Hepatocyte (in vitro differentiated cells): ENCODE data around the gene MACO1. TPM values are rescaled to one million over a fixed set of nuclear protein-coding genes. Genes with fewer than 3 reads are reported as not detected.

Experiments
- DNase-seq: peaks from one replicate; pipeline ENCODE4 v3.0.0-alpha.2; 2016; ENCODE audit warnings: low spot score
- H2AFZ ChIP-seq: fragments of 200-600 bp; sonication (generic); 2 replicates; pipeline ENCODE4 v1.6.0; 2016; ENCODE audit warnings: antibody characterized with exemption, mild to moderate bottlenecking
- H3K27ac ChIP-seq: fragments of 200-600 bp; sonication (generic); 2 replicates; pipeline ENCODE4 v1.5.1; 2016; ENCODE audit warnings: mild to moderate bottlenecking
- H3K27me3 ChIP-seq: fragments of 200-600 bp; sonication (generic); 2 replicates; pipeline ENCODE4 v1.6.1; 2016
- H3K36me3 ChIP-seq: fragments of 200-600 bp; sonication (generic); replicated peaks from 2 replicates; pipeline ENCODE4 v1.5.1; 2016; ENCODE audit warnings: low read depth; ENCODE audit not compliant: insufficient read depth
- H3K4me1 ChIP-seq: fragments of 200-600 bp; sonication (generic); 2 replicates; pipeline ENCODE4 v1.5.1; 2016; ENCODE audit warnings: mild to moderate bottlenecking, moderate library complexity; ENCODE audit not compliant: insufficient read depth
- H3K4me2 ChIP-seq: fragments of 200-600 bp; sonication (generic); 2 replicates; pipeline ENCODE4 v1.6.0; 2016
- H3K4me3 ChIP-seq: fragments of 200-600 bp; sonication (generic); 2 replicates; pipeline ENCODE4 v1.5.1; 2016; ENCODE audit warnings: mild to moderate bottlenecking
- H3K79me2 ChIP-seq: fragments of 200-600 bp; sonication (generic); 2 replicates; pipeline ENCODE4 v1.6.0; 2017; ENCODE audit warnings: mild to moderate bottlenecking
- H3K9me2 ChIP-seq: fragments of 200-600 bp; sonication (generic); replicated peaks from 2 replicates; pipeline ENCODE4 v1.6.0; 2017; ENCODE audit warnings: mild to moderate bottlenecking; ENCODE audit not compliant: insufficient read depth
- H3K9me3 ChIP-seq: fragments of 200-600 bp; sonication (generic); 2 replicates; pipeline ENCODE4 v1.5.1; 2016; ENCODE audit warnings: low read depth, mild to moderate bottlenecking
- H4K20me1 ChIP-seq: fragments of 200-600 bp; sonication (generic); 2 replicates; pipeline ENCODE4 v1.6.0; 2016; ENCODE audit warnings: mild to moderate bottlenecking; ENCODE audit not compliant: insufficient read depth, poor library complexity, severe bottlenecking
- CTCF ChIP-seq: fragments of 200-600 bp; sonication (generic); IDR thresholded peaks from 2 replicates; pipeline ENCODE4 v1.5.1; 2016; ENCODE audit warnings: antibody characterized with exemption, mild to moderate bottlenecking; ENCODE audit not compliant: poor library complexity
- EZH2 ChIP-seq: fragments of 200-600 bp; sonication (generic); IDR thresholded peaks from 2 replicates; pipeline ENCODE4 v1.6.1; 2016; ENCODE audit warnings: antibody characterized with exemption, mild to moderate bottlenecking, borderline replicate concordance
- EZH2phosphoT487 ChIP-seq: fragments of 200-600 bp; sonication (generic); IDR thresholded peaks from one replicate; pipeline ENCODE4 v1.6.1; 2018; ENCODE audit warnings: antibody characterized with exemption, mild to moderate bottlenecking, low read depth, moderate library complexity; ENCODE audit not compliant: unreplicated experiment, severe bottlenecking
- WGBS: methylation state at CpG from one replicate; pipeline ENCODE4 v1.1.6; 2016; ENCODE audit warnings: low lambda C conversion rate; ENCODE audit errors: missing lambda C conversion rate; 5-methylcytosine and 5-hydroxymethylcytosine counted together
- polyA plus RNA-seq: library from polyadenylated mRNA; unstranded; fragments of >200 nt; fragmentation: Nextera tagmentation; extraction: Ambion mirVana; gene quantifications from 2 replicates; pipeline ENCODE4 v1.2.1, GENCODE V29; 2016
- total RNA-seq: library from RNA; depleted of rRNA; stranded (reverse); fragments of >200 nt; gene quantifications from 2 replicates; pipeline ENCODE4 v1.2.3, GENCODE V29; 2014

MACO1 gene
- total and polyA plus RNA-seq, 2 experiments from 2014 or later = 14.1 to 27.0 TPM

GRCh38 chr1:25482211-25482610 lies 51.5 kb downstream of the MACO1 start:
- H3K4me1 ChIP-seq = peaks cover 19% of the 10 kb centered on the region
- no peak overlapping the region for H3K4me3 ChIP-seq
- no peak overlapping the region for H3K27ac ChIP-seq
- no peak for DNase-seq
- H4K20me1 ChIP-seq = no peaks in the 10 kb centered on the region
- H3K36me3 ChIP-seq = no peaks in the 10 kb centered on the region
- 97% methylated on average over 1 of the region's 1 CpG for WGBS
- H3K27me3 ChIP-seq = no peaks in the 10 kb centered on the region
- peaks cover 34% of the 10 kb centered on the region for H3K79me2 ChIP-seq
- TF ChIP-seq CTCF (no peak), EZH2phosphoT487 (no peak), EZH2 (no peak)
- H3K9me2 ChIP-seq = no peaks in the 10 kb centered on the region
- H3K4me2 ChIP-seq = no peak overlapping the region
- no peaks in the 10 kb centered on the region for H3K9me3 ChIP-seq
- H2AFZ ChIP-seq = no peak overlapping the region

DNA sequence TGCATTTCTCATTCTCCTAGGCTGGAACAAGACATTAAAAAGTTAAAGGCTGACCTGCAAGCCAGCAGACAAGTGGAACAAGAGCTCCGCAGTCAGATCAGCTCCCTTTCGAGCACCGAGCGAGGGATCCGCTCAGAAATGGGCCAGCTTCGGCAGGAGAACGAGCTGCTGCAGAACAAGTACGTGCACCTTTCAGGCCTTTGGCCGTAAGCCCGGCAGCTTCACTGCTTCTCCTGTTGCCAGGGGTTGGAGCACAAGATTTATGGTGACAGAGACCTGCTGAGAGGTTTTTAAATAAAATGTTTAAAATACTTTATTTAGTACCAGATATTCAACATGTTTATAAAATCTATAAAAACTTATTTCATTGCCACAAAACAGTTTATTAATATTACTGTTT lies 53.4 kb downstream of the MACO1 start:
- Histone ChIP-seq H3K27ac (no peak overlapping the region), H3K79me2 (peaks cover 28% of the 10 kb centered on the region), H2AFZ (no peak overlapping the region), H4K20me1 (no peaks in the 10 kb centered on the region), H3K4me2 (no peak overlapping the region), H3K4me1 (peaks cover 2% of the 10 kb centered on the region), H3K27me3 (no peaks in the 10 kb centered on the region), H3K4me3 (no peak overlapping the region), H3K9me3 (no peaks in the 10 kb centered on the region), H3K36me3 (no peaks in the 10 kb centered on the region), H3K9me2 (no peaks in the 10 kb centered on the region)
- WGBS = 70% methylated on average over 10 of the region's 10 CpGs
- DNase-seq = no peak
- TF ChIP-seq CTCF (no peak), EZH2 (no peak), EZH2phosphoT487 (no peak)

- no peaks in the 10 kb centered on the region for H3K4me1 ChIP-seq
- TF ChIP-seq EZH2 = no peak
- no peak for TF ChIP-seq CTCF
- no peak for TF ChIP-seq EZH2phosphoT487
- no peaks in the 10 kb centered on the region for H3K36me3 ChIP-seq
- 91% methylated on average over 1 of the region's 1 CpG for WGBS
- H4K20me1 ChIP-seq = no peaks in the 10 kb centered on the region
- no peak overlapping the region for H2AFZ ChIP-seq
- H3K9me3 ChIP-seq = no peaks in the 10 kb centered on the region
- H3K4me3 ChIP-seq = no peak overlapping the region
- H3K79me2 ChIP-seq = peaks cover 23% of the 10 kb centered on the region
- no peak overlapping the region for H3K27ac ChIP-seq
- H3K27me3 ChIP-seq = no peaks in the 10 kb centered on the region
- H3K9me2 ChIP-seq = no peaks in the 10 kb centered on the region
- no peak for DNase-seq
- H3K4me2 ChIP-seq = no peak overlapping the region
Measured at GRCh38 chr1:25484533-25484932, 53.8 kb downstream of the MACO1 start.
